ENCODE results near the gene PPFIA4. TPM values are rescaled to one million over a fixed set of nuclear protein-coding genes. Genes with fewer than 3 reads are reported as not detected.

PPFIA4 gene
- total RNA-seq, 1 donor from 2014 or later: 14.7 TPM

GRCh38 chr1:203081465-203082230, 55.4 kb downstream of the PPFIA4 start:
- no peaks in the 10 kb centered on the region for H3K4me1 Mint-ChIP-seq (ENCODE audit: low read depth)
- peaks cover 26% of the 10 kb centered on the region for H3K27me3 Mint-ChIP-seq (ENCODE audit: low read depth)
- H3K4me3 Mint-ChIP-seq (ENCODE audit: unreplicated experiment): no peak overlapping the region
- DNase-seq (ENCODE audit: low spot score): no peak
- H3K27ac Mint-ChIP-seq (ENCODE audit: unreplicated experiment): no peak overlapping the region
- H3K36me3 Mint-ChIP-seq (ENCODE audit: low read depth): peaks cover 14% of the 10 kb centered on the region
- H3K9me3 Mint-ChIP-seq (ENCODE audit: low read depth): no peaks in the 10 kb centered on the region
- TF ChIP-seq CTCF (IDR thresholded peaks at IDR 0.05): no peak

GRCh38 chr1:203082231-203082505, 55.9 kb downstream of the PPFIA4 start:
- Mint-ChIP-seq H3K9me3 (ENCODE audit: low read depth) (no peaks in the 10 kb centered on the region), H3K36me3 (ENCODE audit: low read depth) (peaks cover 14% of the 10 kb centered on the region), H3K4me1 (ENCODE audit: low read depth) (no peaks in the 10 kb centered on the region), H3K27me3 (ENCODE audit: low read depth) (peaks cover 30% of the 10 kb centered on the region), H3K4me3 (ENCODE audit: unreplicated experiment) (no peak overlapping the region), H3K27ac (ENCODE audit: unreplicated experiment) (no peak overlapping the region)
- DNase-seq (ENCODE audit: low spot score): no peak
- no peak for TF ChIP-seq CTCF (IDR thresholded peaks at IDR 0.05)

- Mint-ChIP-seq H3K4me3 (ENCODE audit: unreplicated experiment) (no peak overlapping the region), H3K27me3 (ENCODE audit: low read depth) (peaks cover 30% of the 10 kb centered on the region), H3K36me3 (ENCODE audit: low read depth) (peaks cover 11% of the 10 kb centered on the region), H3K27ac (ENCODE audit: unreplicated experiment) (no peak overlapping the region), H3K9me3 (ENCODE audit: low read depth) (no peaks in the 10 kb centered on the region), H3K4me1 (ENCODE audit: low read depth) (no peaks in the 10 kb centered on the region)
- DNase-seq (ENCODE audit: low spot score): peak; percentile 39
- no peak for TF ChIP-seq CTCF (IDR thresholded peaks at IDR 0.05)
Measured at GRCh38 chr1:203082571-203083462, 56.5 kb downstream of the PPFIA4 start.

GRCh38 chr1:203083463-203083921, 57.2 kb downstream of the PPFIA4 start:
- TF ChIP-seq CTCF (IDR thresholded peaks at IDR 0.05): no peak
- peaks cover 7% of the 10 kb centered on the region for H3K36me3 Mint-ChIP-seq (ENCODE audit: low read depth)
- H3K4me3 Mint-ChIP-seq (ENCODE audit: unreplicated experiment): no peak overlapping the region
- no peak overlapping the region for H3K27ac Mint-ChIP-seq (ENCODE audit: unreplicated experiment)
- H3K4me1 Mint-ChIP-seq (ENCODE audit: low read depth): no peaks in the 10 kb centered on the region
- no peaks in the 10 kb centered on the region for H3K9me3 Mint-ChIP-seq (ENCODE audit: low read depth)
- peak; percentile 56 for DNase-seq (ENCODE audit: low spot score)
- H3K27me3 Mint-ChIP-seq (ENCODE audit: low read depth): peaks cover 34% of the 10 kb centered on the region

Measured in chondrocyte (in vitro differentiated cells).